ENCODE results near the gene FMN2.

- TF ChIP-seq TAF1 (IDR thresholded peaks at IDR 0.05; ENCODE audit: borderline replicate concordance, insufficient read depth, low read length), result no peak
- no peak for TF ChIP-seq REST (IDR thresholded peaks at IDR 0.05; ENCODE audit: insufficient read depth in 1 of 2, low read depth in 2 of 2, low read length in 2 of 2)
- TF ChIP-seq FOXP2 (optimal IDR thresholded peaks at IDR 0.05; ENCODE audit: borderline replicate concordance, extremely low read depth, extremely low read length, insufficient read depth), result no peak
These were observed 215.0 kb downstream of the FMN2 start for GRCh38 chr1:240306673-240307072.

Data from PFSK-1 (cell line).